ENCODE results near the gene LRP5. TPM values are rescaled to one million over a fixed set of nuclear protein-coding genes. Genes with fewer than 3 reads are reported as not detected.

Gene LRP5
- total RNA-seq, 4 donors from 2014 or later, result 27.3 to 60.1 (median 35.0) TPM

DNA sequence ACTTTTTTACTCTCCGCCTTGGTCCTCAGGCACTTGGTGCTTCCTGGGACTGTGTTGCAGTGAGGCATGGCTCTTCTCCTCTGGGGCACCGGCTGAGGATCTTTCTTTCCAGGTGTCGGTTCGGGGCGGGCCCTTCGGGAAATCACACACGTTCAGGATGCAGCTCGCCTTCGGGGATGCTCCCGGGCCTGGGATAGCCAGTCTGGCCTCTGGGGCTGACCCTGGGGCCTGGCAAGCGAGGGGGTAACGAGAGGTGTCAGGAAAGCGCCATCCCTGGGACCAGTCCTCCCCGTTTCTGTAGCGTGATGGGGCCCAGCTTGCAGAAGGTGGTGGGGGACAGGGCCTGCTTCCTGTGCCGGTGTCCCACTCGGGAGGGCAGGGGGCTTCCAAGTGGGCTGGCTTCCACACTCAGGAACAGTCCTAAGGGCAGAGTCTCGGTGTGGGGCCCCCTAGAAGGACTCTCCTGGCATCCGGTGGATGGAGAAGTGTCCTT is 53.6 kb downstream of the LRP5 start:
- Histone ChIP-seq H3K4me1 (peaks cover 13% of the 10 kb centered on the region), H3K36me3 (peaks cover 16% of the 10 kb centered on the region), H3K9me3 (no peaks in the 10 kb centered on the region), H3K27ac (no peak overlapping the region), H3K4me3 (no peak overlapping the region), H3K27me3 (no peaks in the 10 kb centered on the region)
- no peak for DNase-seq (ENCODE audit: low spot score in 2 of 2)
- 85% methylated on average over 18 of the region's 19 CpGs for WGBS
- TF ChIP-seq POLR2AphosphoS5 (IDR thresholded peaks at IDR 0.05), result no peak
- TF ChIP-seq POLR2A (IDR thresholded peaks at IDR 0.05), result no peak
- TF ChIP-seq, protein P1, sequence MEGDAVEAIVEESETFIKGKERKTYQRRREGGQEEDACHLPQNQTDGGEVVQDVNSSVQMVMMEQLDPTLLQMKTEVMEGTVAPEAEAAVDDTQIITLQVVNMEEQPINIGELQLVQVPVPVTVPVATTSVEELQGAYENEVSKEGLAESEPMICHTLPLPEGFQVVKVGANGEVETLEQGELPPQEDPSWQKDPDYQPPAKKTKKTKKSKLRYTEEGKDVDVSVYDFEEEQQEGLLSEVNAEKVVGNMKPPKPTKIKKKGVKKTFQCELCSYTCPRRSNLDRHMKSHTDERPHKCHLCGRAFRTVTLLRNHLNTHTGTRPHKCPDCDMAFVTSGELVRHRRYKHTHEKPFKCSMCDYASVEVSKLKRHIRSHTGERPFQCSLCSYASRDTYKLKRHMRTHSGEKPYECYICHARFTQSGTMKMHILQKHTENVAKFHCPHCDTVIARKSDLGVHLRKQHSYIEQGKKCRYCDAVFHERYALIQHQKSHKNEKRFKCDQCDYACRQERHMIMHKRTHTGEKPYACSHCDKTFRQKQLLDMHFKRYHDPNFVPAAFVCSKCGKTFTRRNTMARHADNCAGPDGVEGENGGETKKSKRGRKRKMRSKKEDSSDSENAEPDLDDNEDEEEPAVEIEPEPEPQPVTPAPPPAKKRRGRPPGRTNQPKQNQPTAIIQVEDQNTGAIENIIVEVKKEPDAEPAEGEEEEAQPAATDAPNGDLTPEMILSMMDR (IDR thresholded peaks at IDR 0.05), result no peak

DNA sequence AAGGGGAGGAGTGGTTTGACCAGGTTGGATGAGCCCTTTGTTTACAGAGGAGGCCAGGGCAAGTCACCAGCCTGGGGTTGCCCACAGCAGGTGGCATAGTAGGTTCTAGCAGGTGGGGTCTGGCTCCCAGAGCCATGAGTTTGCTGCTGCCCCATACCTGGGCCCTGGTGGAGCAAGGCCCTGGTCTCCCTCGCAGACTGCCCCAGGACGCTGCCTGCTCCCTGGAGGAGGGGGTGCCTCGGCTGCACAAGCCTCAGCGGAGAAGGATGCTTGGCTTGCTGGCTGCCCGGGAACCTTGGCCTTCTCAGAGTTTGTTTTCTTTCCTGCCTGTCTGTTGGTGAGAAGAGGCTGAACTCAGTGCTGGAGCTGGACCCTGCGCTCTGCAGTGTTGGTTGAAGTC is 54.9 kb downstream of the LRP5 start:
- Histone ChIP-seq H3K9me3 (no peaks in the 10 kb centered on the region), H3K4me3 (no peak overlapping the region), H3K27ac (no peak overlapping the region), H3K27me3 (no peaks in the 10 kb centered on the region), H3K36me3 (peaks cover 16% of the 10 kb centered on the region), H3K4me1 (peaks cover 25% of the 10 kb centered on the region)
- TF ChIP-seq, protein P1 (IDR thresholded peaks at IDR 0.05), result no peak
- TF ChIP-seq POLR2A (IDR thresholded peaks at IDR 0.05) (no peak), EP300 (IDR thresholded peaks at IDR 0.05) (no peak), POLR2AphosphoS5 (IDR thresholded peaks at IDR 0.05) (no peak)
- no peak for DNase-seq (ENCODE audit: low spot score in 2 of 2)
- WGBS, result 99% methylated on average over 4 of the region's 6 CpGs

DNA sequence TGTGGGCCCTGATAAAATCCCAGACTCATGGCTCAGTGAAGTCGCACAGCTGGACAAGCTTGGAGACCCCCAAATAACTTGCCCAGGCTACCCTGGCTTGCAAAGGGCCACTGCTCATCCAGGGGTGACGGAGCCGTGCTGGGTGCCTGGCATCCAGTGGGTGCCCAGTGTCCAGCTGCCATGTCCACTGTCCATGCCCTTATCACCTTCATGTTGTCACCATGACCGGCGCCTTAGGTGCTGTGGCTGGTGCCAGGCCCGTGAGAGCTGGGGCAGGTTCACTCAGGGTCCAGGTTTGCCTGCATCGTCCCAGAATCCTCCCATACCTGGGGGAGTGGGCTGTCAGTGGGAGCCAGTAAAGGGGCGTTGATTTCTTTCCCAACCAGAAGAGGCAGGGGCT is 57.4 kb downstream of the LRP5 start:
- H3K4me3 ChIP-seq, result no peak overlapping the region
- H3K27me3 ChIP-seq, result no peaks in the 10 kb centered on the region
- peak overlapping the region; percentile 68 for H3K27ac ChIP-seq
- no peak for TF ChIP-seq EP300 (IDR thresholded peaks at IDR 0.05)
- TF ChIP-seq POLR2AphosphoS5 (IDR thresholded peaks at IDR 0.05), result no peak
- no peak for DNase-seq (ENCODE audit: low spot score in 2 of 2)
- H3K9me3 ChIP-seq, result no peaks in the 10 kb centered on the region
- peaks cover 48% of the 10 kb centered on the region for H3K4me1 ChIP-seq
- H3K36me3 ChIP-seq, result peaks cover 16% of the 10 kb centered on the region
- 85% methylated on average over 7 of the region's 8 CpGs for WGBS

DNA sequence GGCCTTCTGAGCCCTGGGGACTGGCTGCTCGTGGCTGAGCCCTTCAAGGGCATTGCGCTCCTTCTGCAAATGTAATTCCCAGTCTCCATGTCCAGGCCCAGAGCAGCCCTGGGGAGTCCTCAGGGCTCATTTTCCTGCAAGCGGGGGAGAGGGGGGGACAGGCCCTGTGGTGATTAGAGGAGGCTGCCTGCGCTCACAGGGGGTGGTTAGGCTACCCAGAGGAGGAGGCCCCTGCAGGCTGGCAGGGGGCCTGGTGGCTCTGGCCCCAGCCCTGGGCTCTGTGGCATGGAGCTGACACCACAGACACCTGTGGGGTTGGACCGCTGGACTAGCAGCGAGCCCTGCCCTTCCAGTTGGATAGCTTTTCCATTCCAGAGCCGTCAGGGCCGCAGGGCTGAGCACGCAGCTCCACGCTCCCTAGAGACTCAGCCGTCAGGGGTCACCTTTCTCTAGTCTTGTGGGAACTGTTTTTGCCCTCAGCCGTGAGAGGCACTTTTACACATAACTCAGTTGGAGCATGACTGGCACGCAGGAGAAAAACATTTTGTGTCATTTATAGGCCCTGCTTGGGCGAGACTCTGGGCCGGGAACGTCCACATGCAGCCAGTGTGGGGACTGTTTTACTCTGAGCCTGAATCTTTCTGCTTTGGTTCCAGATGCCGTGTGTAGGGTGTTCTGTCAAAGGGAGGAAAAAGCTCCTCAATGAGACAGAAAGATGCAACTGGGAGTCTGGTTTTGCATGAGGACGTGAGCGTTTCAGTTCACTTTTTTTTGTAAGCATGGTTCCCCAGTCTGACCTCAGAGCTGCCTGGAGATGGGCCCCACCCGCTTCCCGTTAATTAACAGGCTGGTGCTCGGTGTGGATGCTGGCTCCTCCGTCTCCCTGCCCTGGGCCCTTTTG is 58.1 kb downstream of the LRP5 start:
- Histone ChIP-seq H3K4me3 (no peak overlapping the region), H3K9me3 (no peaks in the 10 kb centered on the region), H3K27ac (peak overlapping the region; percentile 68), H3K36me3 (peaks cover 16% of the 10 kb centered on the region), H3K27me3 (no peaks in the 10 kb centered on the region), H3K4me1 (peaks cover 53% of the 10 kb centered on the region)
- no peak for TF ChIP-seq POLR2A (IDR thresholded peaks at IDR 0.05)
- TF ChIP-seq, protein P1 (IDR thresholded peaks at IDR 0.05), result no peak
- no peak for TF ChIP-seq POLR2AphosphoS5 (IDR thresholded peaks at IDR 0.05)
- TF ChIP-seq EP300 (IDR thresholded peaks at IDR 0.05), result no peak
- no peak for DNase-seq (ENCODE audit: low spot score in 2 of 2)
- WGBS, result 40% methylated on average over 13 of the region's 23 CpGs

DNA sequence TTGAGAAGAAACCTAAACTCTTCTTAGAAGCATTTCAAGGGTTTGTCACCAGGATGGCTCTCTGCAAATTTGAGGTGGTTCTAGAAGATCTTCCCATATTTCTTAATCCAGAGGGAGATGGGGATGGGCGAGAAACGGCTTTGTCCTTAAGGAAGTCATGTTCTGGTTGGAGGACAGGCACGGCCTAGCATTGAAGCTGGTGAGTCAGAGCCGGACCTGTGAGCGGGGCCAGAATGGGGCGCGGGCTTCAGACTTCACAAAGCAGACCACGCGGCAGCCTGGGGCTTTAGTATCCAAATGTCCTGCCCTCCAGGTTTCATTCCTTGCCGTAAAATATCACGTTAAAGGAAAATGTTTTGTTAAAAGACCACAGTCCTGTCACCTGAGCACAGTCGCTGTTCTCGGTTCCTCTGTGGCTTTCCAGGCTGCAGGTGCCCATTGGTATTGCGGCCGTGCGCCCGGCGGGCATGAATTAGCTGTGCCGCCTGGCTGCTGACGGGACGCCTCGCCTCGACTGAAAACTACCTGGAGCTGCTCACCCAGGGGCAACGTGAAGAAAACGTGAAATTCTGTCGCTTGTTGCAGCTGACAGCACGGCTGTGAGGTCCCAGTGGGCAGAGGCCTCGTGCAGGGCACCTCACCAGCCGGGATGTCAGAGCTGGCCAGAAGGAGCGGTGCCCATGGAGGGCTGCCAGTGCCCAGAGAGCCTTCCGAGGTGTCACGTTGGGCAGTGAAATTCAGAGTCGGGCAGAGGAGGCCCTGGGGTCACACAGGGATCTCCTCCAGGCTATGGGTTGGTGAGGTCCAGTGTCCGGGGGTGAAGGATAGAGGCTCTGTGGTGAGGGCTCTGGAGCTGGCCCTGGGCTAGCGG is 59.0 kb downstream of the LRP5 start:
- TF ChIP-seq POLR2A (IDR thresholded peaks at IDR 0.05) (no peak), POLR2AphosphoS5 (IDR thresholded peaks at IDR 0.05) (no peak), EP300 (IDR thresholded peaks at IDR 0.05) (no peak)
- TF ChIP-seq, protein P1 (IDR thresholded peaks at IDR 0.05), result no peak
- Histone ChIP-seq H3K4me3 (no peak overlapping the region), H3K27ac (peak overlapping the region; percentile 68), H3K36me3 (peaks cover 9% of the 10 kb centered on the region), H3K9me3 (no peaks in the 10 kb centered on the region), H3K27me3 (no peaks in the 10 kb centered on the region), H3K4me1 (peaks cover 55% of the 10 kb centered on the region)
- DNase-seq (ENCODE audit: low spot score in 2 of 2), result no peak
- 90% methylated on average over 34 of the region's 35 CpGs for WGBS

Data from suprapubic skin (tissue), 4 donors.